GM19099 (cell line): Measurements from ENCODE around the gene CAST.

Experiments
- POLR2A ChIP-seq: IDR thresholded peaks from 3 replicates; pipeline ENCODE4 v1.6.1; 2011; ENCODE audit warnings: low read depth; ENCODE audit not compliant: insufficient read length; ENCODE audit errors: extremely low read depth

The CAST gene

DNA sequence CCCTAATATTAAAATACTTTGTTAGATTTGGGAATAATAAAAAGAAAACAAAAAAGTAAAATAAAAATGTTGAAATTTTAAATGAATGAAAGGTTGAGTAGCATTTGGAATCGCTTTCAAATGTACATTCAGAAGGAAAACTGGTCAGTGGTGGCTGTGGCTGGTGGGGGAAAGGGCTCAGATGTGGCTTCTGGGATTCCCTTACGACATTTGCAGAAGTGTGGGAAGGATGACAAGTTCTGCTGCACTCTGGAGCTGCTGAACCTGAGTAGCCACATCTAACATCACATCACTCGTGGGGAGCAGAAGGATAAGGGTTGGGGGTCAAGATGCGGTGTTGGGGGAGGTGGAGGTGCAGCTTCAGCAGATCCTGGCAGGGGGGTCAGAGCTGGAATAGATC, 25.6 kb upstream of the CAST start:
- TF ChIP-seq POLR2A, result no peak

DNA sequence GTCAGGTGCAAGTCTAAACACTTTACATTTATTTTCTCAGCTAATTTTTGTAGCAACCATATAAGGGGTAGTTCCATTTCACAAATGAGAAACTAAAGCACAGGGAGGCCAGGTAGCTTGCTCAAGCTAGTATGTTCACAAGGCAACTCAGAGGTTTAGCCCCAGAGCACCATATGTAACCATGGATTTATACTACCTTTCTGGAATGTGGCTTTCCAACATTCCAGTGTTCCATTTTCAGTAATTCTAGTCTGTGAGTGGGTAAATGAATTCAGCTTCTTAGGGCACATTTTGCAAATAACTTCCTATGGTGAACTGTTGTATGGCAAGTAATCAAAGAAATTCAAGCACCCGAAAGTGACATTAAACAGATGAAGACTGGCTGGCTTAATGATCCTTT, 25.0 kb upstream of the CAST start:
- no peak for TF ChIP-seq POLR2A

DNA sequence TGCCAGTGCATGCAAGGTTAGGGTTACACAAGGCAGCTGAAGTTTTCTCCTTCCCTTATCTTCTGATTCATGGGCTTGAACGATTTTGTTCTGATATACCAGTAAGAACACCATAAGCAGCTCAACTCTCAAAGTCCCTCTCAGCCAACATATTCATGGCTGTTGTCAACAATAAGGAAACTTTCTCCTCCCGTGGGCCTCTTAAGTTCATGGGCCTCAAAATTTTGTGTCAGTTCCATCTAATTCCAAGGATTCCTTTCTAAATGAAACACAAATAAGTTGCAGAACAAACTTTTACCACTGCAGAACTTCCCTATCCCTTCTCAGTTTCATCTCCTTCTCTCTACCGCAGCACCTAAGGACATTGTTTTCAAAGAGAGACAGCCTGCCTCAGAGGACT, 23.6 kb upstream of the CAST start:
- no peak for TF ChIP-seq POLR2A

DNA sequence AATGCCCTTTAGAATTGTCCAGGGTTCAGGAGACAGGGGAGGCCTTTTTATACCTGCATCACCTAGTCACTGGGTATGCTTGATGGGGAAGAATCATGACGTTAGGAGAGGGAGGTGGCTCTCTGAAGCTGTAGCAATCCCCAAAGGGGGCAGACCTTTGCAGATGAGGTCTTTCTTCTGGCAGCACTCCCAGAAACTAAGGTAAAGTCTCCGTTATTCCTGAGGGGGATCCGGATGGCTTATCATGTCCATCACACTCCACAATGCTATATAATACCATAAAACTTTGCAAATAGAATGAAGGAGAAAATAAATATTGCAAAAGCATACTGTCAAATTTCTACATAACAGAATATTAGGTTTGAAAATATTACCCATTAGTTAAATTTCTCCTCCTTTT, 21.5 kb upstream of the CAST start:
- TF ChIP-seq POLR2A, result no peak

DNA sequence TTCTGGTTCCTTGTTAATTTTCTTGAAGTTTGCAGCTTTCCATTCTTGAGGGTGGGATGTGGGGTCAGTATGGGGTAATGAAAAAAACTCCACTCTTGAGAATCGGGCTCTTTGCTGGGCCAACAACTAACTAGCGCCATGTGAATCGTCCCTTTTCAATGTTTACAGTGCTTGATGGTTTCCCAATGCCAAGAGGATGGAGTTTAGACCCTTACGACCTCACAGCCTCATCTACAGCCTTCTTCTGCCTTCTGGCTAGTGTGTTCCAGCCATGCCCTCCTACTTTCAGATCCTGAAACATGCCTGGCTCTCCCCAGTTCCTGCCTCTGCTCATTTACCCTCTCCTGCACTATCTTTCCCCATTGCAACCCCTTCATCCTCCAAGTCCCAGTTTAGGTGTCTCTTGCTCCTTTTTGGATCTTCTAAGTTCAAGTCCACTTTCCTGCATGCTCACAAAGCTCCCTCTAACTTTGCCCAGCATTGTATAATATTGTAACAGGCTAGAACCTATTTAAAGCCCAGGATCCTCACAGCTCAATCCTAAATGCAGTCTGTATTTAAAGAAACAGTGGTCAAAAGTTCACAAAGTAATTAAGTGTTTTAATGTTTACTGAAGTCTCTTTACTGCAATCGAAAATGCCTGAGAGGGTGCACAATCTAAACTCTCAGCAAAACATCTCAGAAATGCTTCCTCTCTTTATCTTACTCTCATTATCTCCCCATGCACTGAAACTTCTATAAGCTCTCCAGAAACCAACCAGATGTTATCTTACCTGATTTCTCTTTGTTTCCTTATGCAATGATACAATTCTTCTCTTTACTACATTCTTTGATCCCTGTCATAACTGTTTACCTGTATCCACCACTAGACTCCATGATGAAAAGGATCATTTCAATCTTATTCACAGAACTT, 20.6 kb upstream of the CAST start:
- TF ChIP-seq POLR2A, result no peak

- no peak for TF ChIP-seq POLR2A
These were observed 19.9 kb upstream of the CAST start for GRCh38 chr5:96642281-96642640.

DNA sequence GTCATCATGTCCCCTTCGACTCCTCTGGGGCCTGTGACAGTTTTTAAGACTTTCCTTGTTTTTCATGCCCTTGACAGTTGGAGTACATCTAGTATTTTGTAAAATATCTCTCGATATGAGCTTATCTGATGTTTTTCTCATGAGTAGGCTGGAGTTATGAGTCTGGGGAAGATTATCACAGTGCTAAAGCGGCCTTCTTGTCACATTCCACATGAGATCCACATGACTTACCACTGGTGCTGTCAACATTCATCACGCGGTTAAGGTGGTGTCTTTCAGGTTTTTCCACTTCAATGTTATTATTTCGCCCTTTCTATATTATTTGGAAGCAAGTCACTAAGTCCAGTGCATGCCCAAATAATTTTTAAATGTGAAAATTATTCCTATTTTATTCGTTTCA, 17.1 kb upstream of the CAST start:
- no peak for TF ChIP-seq POLR2A

DNA sequence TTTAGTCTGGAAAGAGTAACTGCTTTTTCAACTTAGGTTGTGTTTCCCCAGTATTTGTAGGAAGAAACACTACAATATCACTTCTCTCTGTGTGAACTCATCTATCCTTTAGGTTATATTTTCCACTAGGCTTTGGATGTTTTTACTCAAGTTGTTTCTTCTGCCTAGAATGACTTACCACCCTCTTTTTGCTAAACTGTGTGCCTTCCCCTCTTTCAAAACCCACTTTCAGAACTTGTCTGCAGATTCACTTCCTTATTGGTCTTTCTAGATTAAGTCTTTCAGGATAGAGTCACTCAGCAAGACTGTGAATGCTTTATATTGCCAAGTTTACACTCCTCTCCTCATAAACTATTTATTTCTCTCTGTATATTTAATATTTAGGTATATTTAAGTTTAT, 14.2 kb upstream of the CAST start:
- TF ChIP-seq POLR2A, result no peak

DNA sequence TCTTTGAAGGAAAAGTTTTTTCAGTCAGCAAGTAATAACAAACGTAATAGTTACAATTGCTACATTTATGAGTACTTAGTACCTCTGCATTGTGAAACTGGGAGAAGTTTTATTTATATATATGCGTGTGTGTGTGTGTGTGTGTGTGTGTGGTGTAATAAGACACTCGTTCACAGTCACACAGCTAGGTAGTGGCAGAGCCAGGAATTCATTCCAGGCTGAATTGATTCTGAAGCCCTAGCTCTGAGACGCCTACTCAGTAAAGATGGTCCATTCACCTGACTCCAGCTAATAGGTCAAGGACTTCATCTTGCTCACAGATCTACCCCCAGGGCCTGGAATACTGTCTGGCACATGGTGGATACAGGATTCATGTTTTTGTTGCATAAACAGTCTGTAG, 13.6 kb upstream of the CAST start:
- TF ChIP-seq POLR2A, result no peak

DNA sequence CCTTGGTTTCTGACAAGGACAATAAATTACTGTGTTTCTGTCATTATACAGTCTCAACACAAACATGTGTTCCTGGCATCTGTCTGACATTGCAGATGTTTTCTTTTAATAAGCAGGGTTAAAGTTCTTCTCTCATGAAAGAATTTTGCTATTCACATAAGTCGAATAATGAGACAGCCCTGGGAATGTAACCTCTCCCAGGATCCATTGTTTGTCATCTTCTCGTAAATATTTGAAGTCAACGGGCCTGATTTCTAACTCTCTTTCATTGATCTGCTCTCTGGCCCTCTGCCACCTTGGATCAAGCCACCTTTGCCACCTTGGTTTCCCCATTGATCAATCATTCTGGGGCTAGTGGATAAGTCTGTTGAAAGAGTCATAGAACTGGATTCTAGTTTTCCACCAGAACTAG, 12.9 kb upstream of the CAST start:
- no peak for TF ChIP-seq POLR2A

DNA sequence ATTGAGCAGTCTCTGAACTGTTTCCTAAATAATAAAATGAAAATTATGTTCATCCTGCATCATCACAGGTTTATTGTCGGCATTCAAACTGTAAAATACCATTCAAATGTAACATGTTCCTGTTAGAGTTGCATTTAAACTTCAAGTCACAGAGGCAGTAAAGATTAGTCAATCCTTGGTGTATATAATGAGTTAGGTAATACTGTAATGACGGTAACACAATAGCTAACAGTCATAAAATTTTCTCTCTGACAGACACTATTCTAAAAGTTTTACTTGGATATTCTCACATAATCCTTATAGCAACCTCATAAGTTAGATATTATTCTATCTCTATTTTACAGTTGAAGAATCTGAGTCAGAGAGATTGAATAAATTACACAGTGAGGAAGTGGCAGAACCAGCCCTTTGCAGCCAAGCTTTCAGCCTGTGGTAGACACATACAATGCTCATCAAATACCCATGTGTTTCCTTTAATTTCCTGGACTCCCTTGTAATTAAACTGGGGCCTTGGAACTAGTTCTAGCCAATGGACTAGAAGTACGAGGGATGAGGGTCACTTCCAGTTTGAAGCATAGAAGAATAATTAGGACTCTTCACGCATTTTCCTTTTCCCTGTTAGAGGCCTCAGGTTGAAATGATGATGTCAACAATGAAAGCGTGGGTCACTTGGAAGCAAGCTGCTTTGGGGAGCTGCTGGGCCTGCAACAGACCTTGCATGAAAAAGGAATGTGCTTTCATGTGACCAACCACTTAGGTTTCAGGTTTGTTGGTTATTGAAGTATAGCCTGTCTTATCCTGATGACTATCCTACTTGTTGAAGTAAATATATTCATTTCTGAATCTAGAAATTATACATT, 12.3 kb upstream of the CAST start:
- TF ChIP-seq POLR2A, result no peak

DNA sequence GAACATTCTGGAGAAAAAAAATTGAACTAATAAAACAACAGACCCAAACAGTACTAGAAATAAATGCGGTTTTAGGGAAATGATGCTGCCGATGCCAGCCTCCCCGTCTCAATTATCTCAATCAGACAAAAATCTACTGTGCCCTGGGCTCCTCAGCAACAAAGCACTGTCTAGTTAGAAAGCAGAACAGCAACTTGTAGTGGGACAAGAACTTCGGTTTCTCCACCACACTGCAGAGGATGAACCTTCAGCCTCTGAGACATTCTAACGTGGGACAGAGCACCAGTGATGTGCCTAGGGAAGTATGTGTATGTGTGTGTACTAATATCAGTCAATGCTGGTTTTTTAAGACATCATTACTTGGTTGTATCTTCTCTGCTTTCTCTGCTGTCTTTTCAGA, 11.1 kb upstream of the CAST start:
- TF ChIP-seq POLR2A, result no peak

DNA sequence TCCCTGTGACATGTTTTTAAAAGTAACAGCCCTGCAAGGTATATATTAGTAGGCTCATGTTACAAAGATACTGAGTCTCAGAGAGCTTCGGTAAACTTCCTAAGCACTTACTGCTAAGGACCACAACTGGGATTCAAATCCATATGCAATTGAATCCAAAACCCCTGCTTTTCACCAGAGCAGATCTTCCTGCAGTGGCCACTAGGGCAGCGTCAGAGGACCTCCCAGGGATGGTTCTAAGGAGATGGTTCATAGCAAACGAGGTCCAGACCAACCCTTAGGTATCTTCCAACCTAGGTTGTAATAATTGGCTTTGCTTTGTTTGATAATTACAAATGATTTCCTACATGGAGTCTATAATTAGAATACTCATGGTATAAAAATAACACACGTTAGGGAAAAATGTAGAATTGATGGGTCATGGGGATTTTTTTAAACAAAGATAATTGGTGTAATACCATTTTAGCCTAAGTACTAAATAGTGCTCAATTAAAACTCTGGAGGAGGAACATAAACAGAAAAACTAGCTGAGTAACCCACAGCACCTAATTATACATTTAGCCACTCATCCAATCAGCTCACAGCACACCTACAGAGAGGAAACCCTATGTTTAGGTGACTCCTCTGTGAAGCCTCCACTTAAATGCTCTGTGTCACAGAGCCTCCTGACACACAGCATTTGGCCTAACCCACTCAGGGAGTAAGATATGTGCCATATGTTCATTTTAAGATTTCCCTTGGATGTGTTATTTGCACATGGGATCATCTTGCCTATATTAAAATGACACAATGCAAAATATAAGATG, 10.0 kb upstream of the CAST start:
- TF ChIP-seq POLR2A, result no peak

DNA sequence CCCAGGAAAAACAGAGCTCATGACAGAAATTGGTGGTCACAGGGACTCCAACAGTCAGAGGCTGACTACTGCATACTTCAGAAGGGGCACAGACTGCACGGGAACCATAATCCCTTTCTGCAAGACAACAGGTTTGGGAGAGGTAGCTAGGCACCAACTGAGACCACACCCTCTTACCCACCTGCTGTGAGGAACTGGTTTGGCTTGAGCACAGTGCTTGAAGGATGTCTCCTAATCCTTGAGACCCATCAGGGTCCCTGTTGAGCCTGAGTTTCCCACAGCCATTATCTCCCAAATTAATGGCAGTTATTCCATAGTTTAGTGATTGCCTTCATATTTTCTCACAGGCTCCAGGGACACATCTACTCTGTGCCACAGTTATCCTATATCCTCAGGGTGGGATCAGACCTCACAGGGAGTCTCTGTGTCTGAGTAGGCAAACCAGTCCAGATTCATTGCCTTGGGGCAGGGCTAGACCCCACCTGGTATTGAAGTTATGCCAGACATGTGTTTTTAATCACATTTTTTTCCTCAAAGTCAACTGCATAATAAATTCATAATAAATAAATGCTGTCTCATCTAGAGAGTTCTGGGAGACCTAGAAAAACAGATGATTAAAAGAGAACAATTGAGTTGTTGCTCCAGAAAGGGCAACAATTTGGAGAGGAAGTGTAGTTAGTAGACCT, 9.3 kb upstream of the CAST start:
- TF ChIP-seq POLR2A, result no peak

GRCh38 chr5:96654209-96654608, 8.0 kb upstream of the CAST start:
- no peak for TF ChIP-seq POLR2A
